DMS79 treated with DMSO at 0.1 percent for 48 hours (cell line): ENCODE results near the gene SPIRE2.
"Not testable (repeated sequence)": the region's sequence is repeated elsewhere in the genome, so short reads cannot be mapped to it uniquely, and the experiment has no call there.

Experiments used
- DNase-seq: peaks from one replicate; lab custom pipeline; 2025; lab: John Stamatoyannopoulos, UW

The SPIRE2 gene, protein sequence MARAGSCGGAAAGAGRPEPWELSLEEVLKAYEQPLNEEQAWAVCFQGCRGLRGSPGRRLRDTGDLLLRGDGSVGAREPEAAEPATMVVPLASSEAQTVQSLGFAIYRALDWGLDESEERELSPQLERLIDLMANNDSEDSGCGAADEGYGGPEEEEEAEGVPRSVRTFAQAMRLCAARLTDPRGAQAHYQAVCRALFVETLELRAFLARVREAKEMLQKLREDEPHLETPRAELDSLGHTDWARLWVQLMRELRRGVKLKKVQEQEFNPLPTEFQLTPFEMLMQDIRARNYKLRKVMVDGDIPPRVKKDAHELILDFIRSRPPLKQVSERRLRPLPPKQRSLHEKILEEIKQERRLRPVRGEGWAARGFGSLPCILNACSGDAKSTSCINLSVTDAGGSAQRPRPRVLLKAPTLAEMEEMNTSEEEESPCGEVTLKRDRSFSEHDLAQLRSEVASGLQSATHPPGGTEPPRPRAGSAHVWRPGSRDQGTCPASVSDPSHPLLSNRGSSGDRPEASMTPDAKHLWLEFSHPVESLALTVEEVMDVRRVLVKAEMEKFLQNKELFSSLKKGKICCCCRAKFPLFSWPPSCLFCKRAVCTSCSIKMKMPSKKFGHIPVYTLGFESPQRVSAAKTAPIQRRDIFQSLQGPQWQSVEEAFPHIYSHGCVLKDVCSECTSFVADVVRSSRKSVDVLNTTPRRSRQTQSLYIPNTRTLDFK

GRCh38 chr16:89828199-89828869 lies at the start of gene SPIRE2:
Gene SPIRE2 (plus strand): TSS chr16:89828475. CDS start chr16:89828551, 76 bp downstream.
- no peak for DNase-seq

GRCh38 chr16:89779231-89779908 lies 48.9 kb upstream of the SPIRE2 start:
- no peak for DNase-seq

GRCh38 chr16:89779909-89780305 lies 48.4 kb upstream of the SPIRE2 start:
- no peak for DNase-seq

DNA sequence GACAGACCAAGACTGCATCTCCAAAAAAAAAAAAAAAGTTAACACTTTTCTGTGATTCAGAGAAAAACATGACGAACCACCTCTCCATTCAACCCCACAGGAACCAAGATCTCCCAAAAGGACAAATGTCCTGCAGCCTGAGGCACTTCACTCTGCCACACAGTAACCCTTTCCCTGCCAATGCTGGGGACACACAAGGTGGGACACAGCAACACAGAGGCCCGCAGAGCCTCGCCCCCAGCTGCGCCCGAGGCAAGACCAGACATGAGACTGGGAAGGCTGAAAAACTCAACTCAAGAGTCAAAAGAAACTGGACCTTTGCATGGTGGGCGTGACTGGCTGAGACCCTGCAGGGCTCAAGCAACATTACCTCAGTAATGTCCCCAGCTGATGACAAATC lies 45.8 kb upstream of the SPIRE2 start:
- DNase-seq = no peak

DNA sequence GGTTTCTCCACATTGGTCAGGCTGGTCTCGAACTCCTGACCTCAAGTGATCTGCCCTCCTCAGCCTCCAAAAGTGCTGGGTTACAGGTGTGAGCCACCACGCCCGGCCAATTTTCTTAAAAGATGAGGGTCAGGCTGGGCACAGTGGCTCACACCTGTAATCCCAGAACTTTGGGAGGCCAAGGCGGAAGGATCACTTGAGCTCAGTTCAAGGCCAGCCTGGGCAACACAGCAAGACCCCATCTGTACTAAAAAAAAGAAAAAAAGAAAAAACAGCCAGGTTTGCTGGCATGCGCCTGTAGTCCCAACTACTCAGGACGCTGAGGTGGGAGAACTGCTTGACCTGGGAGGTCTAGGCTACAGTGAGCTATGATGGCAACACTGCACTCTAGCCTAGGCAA lies 44.3 kb upstream of the SPIRE2 start:
- not testable (repeated sequence) for DNase-seq

DNA sequence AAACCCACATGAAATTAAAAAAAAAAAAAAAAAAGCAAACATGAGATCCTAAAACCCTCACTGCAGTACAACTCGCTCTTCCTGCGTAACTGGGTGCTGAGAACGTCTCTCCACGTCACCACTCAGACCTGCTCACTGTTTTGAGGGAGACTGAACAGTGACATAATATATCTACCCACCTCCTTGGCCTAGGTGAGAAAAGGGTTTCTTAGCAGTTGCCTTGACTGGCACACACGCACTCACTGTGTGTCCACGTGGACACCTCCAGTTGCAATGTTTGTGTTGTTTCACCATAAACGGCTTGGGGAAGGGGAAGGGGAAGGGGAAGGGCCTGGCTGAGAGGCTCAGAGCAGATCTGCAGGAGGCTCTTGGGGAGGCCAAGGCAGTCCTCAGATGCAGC lies 43.9 kb upstream of the SPIRE2 start:
- DNase-seq = no peak

DNA sequence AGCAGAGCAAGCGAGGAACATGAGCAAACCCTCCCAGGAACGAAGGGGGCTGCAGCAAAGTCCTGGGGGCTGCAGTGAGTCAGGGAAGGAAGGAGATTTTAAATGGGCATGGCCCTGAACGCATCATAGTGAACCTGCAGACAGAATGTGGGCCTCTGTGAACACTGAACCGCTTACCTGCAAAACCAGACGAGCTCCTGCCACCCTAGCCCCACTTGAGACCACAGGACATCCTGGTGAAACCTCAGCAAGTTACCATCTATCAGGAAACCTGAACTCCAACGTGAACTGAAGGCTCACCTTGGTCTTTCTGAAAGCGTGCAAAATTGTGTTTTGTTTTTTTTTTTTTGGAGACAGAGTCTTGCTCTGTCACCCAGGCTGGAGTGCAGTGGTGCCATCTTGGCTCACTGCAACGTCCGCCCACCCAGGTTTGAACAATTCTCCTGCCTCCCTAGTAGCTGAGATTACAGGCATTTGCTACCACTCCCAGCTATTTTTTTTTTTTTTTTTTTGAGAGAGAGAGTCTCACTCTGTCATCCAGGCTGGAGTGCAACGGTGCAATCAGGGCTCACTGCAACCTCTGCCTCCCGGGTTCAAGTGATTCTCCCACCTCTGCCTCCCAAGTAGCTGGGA lies 42.6 kb upstream of the SPIRE2 start:
- DNase-seq = no peak

- DNase-seq = no peak
Measured at GRCh38 chr16:89786474-89787364, 41.6 kb upstream of the SPIRE2 start.

DNA sequence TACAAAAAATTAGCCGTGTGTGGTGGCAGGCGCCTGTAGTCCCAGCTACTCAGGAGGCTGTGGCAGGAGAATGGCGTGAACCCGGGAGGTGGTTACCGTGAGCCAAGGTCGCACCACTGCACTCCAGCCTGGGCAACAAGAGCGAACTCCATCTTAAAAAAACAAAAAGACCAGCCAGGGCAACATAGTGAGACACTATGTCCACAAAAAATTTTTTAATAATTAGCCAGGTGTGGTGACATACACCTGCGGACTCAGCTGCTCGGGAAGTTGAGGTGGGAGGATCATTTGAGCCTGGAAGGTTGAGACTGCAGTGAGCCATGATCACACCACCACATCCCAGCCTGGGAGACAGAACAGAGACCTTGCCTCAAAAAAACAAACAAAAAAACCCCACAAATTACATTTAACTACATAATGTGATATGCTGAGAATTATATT lies 40.9 kb upstream of the SPIRE2 start:
- DNase-seq = no peak

GRCh38 chr16:89791278-89791995 lies 36.8 kb upstream of the SPIRE2 start:
- no peak for DNase-seq

DNA sequence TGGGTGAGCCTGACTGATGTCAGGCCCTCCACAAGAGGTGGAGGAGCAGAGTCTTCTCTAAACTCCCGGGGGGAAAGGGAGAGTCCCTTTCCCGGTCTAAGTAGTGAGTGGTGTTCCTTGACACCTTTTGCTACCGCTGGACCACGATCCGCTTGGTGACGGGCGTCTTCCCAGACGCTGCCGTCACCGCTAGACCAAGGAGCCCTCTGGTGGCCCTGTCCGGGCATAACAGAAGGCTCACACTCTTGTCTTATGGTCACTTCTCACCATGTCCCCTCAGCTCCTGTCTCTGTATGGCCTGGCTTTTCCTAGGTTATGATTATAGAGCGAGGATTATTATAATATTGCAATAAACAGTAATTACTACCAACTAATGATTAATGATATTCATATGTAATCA lies 35.2 kb upstream of the SPIRE2 start:
- not testable (repeated sequence) for DNase-seq

- no peak for DNase-seq
Measured at GRCh38 chr16:89793955-89794354, 34.3 kb upstream of the SPIRE2 start.

DNA sequence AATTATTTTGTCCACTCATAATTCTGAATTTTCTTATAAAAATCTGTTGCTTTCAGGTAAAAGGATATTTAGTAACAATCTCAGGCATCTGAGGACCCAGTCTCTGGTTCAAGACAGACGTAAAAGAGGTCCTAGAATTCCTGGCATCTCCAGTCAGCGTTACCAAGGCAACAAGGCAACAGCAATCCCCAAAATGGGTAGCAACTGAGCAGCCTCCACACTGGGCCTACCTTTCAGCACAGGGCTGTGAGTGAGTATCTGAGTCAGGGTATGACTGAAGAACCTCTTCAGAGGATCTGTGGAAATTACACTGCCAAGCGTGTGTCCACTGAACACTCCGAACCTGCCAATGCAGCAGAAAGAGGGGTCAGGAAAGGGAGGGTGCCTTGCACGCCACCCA lies 32.6 kb upstream of the SPIRE2 start:
- DNase-seq = no peak

- no peak for DNase-seq
Measured at GRCh38 chr16:89796104-89796503, 32.2 kb upstream of the SPIRE2 start.

DNA sequence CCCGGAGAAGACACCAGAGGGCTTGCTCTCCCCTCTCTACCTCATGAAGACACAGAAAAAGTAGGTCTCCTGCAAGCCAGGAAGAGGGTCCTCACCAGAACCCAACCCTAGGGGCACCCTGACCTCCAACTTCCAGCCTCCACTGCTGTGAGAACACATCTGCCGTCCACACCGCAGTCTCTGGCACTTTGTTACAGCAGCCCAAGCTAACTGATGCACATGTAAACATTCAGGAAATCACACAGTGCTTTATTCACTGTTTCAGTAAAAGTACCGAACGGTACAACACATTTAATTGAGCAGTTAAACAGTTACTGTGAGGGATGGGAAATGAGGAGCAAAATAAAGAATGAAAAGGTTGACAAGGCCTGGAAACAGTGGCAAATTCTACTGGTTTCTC lies 30.1 kb upstream of the SPIRE2 start:
- no peak for DNase-seq

GRCh38 chr16:89798832-89799370 lies 29.4 kb upstream of the SPIRE2 start:
- DNase-seq = no peak

- DNase-seq = no peak
Measured at GRCh38 chr16:89801800-89802199, 26.5 kb upstream of the SPIRE2 start.

- DNase-seq = no peak
Measured at GRCh38 chr16:89805136-89805905, 23.0 kb upstream of the SPIRE2 start.
